Activated naive CD4-positive, alpha-beta T cell treated with anti-CD3 and anti-CD28 coated beads, Interleukin-2, amount 10 ng/mL, durations not matched to agents 7 days and 5 days (primary cell): ENCODE results near the gene PLRG1.
"Not testable (repeated sequence)": the region's sequence is repeated elsewhere in the genome, so short reads cannot be mapped to it uniquely, and the experiment has no call there.

Experiments used
- CTCF ChIA-PET: fragments of 350-600 bp; sonication (Branson Sonifier 250); formaldehyde crosslinking; loops from one replicate; lab custom pipeline; 2021; ENCODE audit warnings: antibody characterized with exemption; lab: Charles Lee
- DNase-seq: peaks from one replicate; pipeline ENCODE4 v3.0.0-alpha.2; 2020
- H3K27ac Mint-ChIP-seq: one replicate; pipeline ENCODE4 v1.8.0; 2021; ENCODE audit warnings: mild to moderate bottlenecking, moderate library complexity, mixed read lengths
- H3K27me3 Mint-ChIP-seq: one replicate; pipeline ENCODE4 v1.8.0; 2021; ENCODE audit warnings: mild to moderate bottlenecking, mixed read lengths
- H3K36me3 Mint-ChIP-seq: one replicate; pipeline ENCODE4 v1.8.0; 2021; ENCODE audit warnings: mixed read lengths
- H3K4me1 Mint-ChIP-seq: one replicate; pipeline ENCODE4 v1.8.0; 2021; ENCODE audit warnings: mixed read lengths
- H3K4me3 Mint-ChIP-seq: one replicate; pipeline ENCODE4 v1.8.0; 2021; ENCODE audit warnings: mild to moderate bottlenecking, moderate library complexity, mixed read lengths
- H3K9me3 Mint-ChIP-seq: one replicate; pipeline ENCODE4 v1.8.0; 2021; ENCODE audit warnings: mixed read lengths

PLRG1 gene

GRCh38 chr4:154549894-154550790, at the start of gene PLRG1:
TSS of gene PLRG1 (minus strand) at chr4:154550400. CDS start at chr4:154550308, 92 bp downstream.
- Mint-ChIP-seq H3K27ac (peak within 1 kb of the TSS; percentile 93), H3K4me3 (peak within 1 kb of the TSS; percentile 95), H3K36me3 (peaks cover 11% of the 10 kb centered on the region), H3K4me1 (peaks cover 28% of the 10 kb centered on the region), H3K9me3 (no peaks in the 10 kb centered on the region), H3K27me3 (no peaks in the 10 kb centered on the region)
- peak; percentile 97 for DNase-seq
- CTCF ChIA-PET = interaction anchor here (0.6 to 6.9 kb wide), 7 partner anchors 9 to 195 kb away, joined by 4 to 95 read pairs (median 7); no protein-coding TSS in a partner anchor

DNA sequence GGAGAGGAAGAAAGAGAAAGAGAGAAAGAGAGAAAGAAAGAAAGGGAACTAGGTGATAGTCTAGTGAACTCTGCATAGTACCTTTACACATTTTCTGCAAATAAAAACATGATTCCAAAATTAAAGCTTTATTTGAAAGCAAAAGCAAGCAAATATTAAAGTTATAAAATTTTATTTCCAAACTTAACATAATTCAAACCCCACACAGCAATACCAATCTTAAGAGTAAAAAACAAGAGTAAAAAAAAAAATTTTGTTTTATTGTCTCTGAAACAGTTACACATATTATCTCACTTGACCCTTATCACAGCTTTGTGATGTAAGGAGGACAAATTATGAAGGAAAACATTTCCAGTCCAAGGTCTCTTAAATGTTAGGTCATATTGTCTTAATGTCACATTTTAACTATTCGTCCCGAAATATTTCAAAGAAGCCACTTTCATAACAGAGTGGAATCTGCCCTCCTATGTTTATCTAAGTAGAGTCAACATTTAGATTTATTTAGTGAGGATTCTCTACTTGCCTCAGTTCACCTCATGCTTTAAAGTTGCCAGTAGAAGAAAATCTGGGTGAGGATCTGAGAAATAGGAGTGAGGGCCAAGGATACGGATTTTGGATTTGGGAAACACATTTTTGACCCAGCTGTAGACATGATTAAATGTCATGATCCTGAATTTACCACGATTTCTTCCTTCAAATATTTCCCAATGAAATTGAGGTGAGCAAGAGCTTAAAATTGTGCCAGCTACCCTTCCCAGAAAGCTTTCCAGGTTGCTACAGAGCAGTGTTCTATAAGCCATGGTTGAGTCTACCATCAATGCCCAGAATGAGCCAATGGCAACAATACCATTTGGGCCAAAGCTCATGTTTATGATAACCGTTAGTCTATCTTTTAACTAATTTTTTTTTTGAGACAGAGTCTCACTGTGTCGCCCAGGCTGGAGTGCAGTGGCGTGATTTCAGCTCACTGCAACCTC, 47.9 kb upstream of the PLRG1 start:
- H3K27me3 Mint-ChIP-seq = peaks cover 9% of the 10 kb centered on the region
- DNase-seq = no peak
- H3K36me3 Mint-ChIP-seq = no peaks in the 10 kb centered on the region
- H3K4me1 Mint-ChIP-seq = no peaks in the 10 kb centered on the region
- H3K27ac Mint-ChIP-seq = peak overlapping the region; percentile 49
- no peak overlapping the region for H3K4me3 Mint-ChIP-seq
- CTCF ChIA-PET = no interaction called here
- H3K9me3 Mint-ChIP-seq = no peaks in the 10 kb centered on the region

GRCh38 chr4:154597281-154597680, 47.1 kb upstream of the PLRG1 start:
- H3K9me3 Mint-ChIP-seq, H3K4me1 Mint-ChIP-seq, H3K27ac Mint-ChIP-seq, DNase-seq, CTCF ChIA-PET, H3K4me3 Mint-ChIP-seq, H3K36me3 Mint-ChIP-seq, H3K27me3 Mint-ChIP-seq: not testable (repeated sequence)

GRCh38 chr4:154595807-154596206, 45.6 kb upstream of the PLRG1 start:
- Mint-ChIP-seq H3K4me1 (no peaks in the 10 kb centered on the region), H3K36me3 (no peaks in the 10 kb centered on the region), H3K9me3 (no peaks in the 10 kb centered on the region), H3K4me3 (no peak overlapping the region), H3K27me3 (peaks cover 8% of the 10 kb centered on the region), H3K27ac (no peak overlapping the region)
- CTCF ChIA-PET = interaction anchor here (0.7 kb wide), 1 partner anchor 11 kb away, joined by 4 read pairs; no protein-coding TSS in a partner anchor
- DNase-seq = no peak

DNA sequence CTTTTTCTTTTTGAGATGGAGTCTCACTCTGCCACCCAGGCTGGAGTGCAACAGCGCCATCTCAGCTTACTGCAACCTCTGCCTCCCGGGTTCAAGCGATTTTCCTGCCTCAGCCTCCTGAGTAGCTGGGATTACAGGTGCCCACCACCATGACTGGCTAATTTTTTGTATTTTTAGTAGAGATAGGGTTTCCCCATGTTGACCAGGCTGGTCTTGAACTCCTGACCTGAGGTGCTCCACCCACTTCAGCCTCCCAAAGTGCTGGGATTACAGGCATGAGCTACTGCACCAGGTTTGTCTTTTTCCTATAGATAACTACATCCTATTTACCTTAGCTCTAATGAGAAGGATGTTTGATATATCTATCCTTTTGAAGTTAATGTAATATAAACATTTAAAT, 44.1 kb upstream of the PLRG1 start:
- H3K4me3 Mint-ChIP-seq, H3K9me3 Mint-ChIP-seq, H3K36me3 Mint-ChIP-seq, DNase-seq, H3K27ac Mint-ChIP-seq, H3K4me1 Mint-ChIP-seq: not testable (repeated sequence)
- H3K27me3 Mint-ChIP-seq = peaks cover 14% of the 10 kb centered on the region
- CTCF ChIA-PET = interaction anchor here (0.9 to 1.1 kb wide), 2 partner anchors 13 to 25 kb away, joined by 3 read pairs; no protein-coding TSS in a partner anchor

- Mint-ChIP-seq H3K27me3 (peaks cover 18% of the 10 kb centered on the region), H3K4me3 (no peak overlapping the region), H3K36me3 (no peaks in the 10 kb centered on the region), H3K9me3 (no peaks in the 10 kb centered on the region), H3K27ac (no peak overlapping the region), H3K4me1 (no peaks in the 10 kb centered on the region)
- DNase-seq = no peak
- CTCF ChIA-PET = interaction anchor here (0.9 to 1.4 kb wide), 3 partner anchors 13 to 41 kb away, joined by 3 to 4 read pairs (median 3); no protein-coding TSS in a partner anchor
These were observed 43.7 kb upstream of the PLRG1 start for GRCh38 chr4:154593868-154594267.

GRCh38 chr4:154591890-154592289, 41.7 kb upstream of the PLRG1 start:
- Mint-ChIP-seq H3K4me3 (no peak overlapping the region), H3K27ac (no peak overlapping the region), H3K9me3 (no peaks in the 10 kb centered on the region), H3K36me3 (no peaks in the 10 kb centered on the region), H3K4me1 (no peaks in the 10 kb centered on the region), H3K27me3 (peaks cover 13% of the 10 kb centered on the region)
- DNase-seq = no peak
- CTCF ChIA-PET = no interaction called here

DNA sequence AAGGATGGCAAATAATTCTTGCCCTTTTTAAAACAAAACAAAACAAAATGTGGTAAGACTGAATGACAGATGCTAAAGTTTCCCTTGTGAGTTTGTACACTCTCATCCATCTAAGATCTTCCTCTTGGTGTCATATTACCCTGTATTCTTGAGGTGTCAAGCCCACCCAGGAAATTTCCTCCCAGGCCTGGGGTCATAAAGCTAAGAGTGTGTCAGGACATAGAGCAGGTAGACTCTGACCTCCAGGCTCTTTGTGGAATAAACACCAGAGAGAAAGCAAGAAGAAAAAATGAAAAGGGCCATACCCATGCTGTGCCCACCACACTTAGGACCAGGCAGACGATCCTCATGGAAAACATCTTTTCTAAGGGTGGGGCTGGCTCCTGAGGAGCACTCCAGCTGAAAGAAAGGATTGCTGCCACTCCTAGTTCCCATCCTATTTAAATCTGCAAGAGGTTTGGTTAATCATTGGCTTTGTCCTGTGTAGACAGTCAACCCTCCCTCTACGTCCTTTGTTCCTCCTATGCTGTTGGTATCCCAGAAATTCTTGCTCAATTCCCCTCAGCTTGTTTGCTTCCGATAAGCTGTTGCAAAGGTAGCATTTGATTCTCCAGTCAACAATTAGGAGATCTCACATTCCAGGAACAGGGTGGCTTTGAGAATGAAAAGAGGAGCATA, 40.3 kb upstream of the PLRG1 start, which contains the start of gene FGA:
Gene FGA (minus strand): TSS at position 414 of the 678 bp plus-strand sequence. CDS start 55 bp downstream, at position 359.
- no peaks in the 10 kb centered on the region for H3K4me1 Mint-ChIP-seq
- H3K36me3 Mint-ChIP-seq = no peaks in the 10 kb centered on the region
- H3K9me3 Mint-ChIP-seq = no peaks in the 10 kb centered on the region
- H3K4me3 Mint-ChIP-seq = no peak within 1 kb of the TSS
- H3K27ac Mint-ChIP-seq = no peak within 1 kb of the TSS
- no peak for DNase-seq
- H3K27me3 Mint-ChIP-seq = peaks cover 19% of the 10 kb centered on the region
- CTCF ChIA-PET = no interaction called here

DNA sequence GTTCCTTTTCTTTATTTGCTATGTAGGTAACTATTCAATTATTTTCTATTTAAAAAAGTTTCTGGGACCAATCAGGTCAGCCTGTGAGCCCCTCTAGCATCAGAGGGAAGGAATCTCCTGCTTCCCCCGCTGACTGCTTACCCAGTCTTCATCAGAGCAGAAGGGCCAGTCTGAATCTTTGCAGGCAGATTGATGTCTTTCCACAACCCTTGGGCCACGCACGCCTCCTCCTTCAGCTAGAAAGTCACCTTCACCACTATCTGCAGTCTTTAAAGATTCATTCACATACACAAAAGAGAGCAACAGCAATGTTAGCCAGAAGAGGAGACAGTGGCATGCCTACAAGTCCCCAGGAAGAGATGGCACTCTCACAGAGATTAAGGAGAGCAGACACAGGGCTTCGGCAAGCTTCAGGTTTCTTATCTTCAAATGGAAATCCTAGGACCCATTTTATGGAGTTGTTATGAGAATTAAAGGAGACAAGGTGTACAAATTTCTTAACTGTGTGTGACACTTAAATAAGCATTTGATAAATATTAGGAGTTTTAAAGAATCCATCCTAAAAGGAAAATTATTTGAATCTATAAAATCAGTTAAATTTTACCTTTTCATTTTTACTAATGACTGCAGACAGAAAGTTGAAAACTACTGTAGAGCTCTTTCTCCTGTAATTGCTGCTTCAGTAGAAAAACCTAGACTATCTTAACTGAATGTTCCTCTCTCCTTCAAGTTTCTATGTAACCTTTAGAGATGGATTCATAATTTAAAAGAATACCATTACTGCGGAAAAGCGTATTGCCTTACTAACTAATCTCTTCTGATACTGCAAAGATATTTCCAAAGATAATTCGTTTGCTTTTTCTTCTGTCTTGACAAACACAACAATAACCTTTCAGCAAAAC, 39.3 kb upstream of the PLRG1 start:
- H3K4me3 Mint-ChIP-seq = no peak overlapping the region
- H3K4me1 Mint-ChIP-seq = no peaks in the 10 kb centered on the region

DNA sequence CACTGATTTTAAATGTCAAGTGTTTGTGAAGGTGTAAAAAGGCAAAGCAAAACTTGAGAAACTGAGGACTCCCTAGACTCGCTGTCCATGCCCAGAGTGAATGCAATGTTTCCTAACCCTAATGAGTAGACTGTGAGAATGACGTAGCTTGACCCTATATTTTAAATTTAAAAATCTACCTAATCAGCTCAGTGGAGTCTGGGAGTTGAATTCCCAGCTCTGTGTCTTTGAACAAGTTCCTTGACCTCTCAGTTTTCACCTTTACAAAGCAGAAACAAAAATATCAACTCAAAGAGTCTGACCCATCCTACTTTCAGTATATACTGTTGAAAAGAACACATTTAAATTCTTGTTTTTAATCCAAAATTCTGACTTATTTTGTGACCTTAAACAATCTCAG, 38.0 kb upstream of the PLRG1 start:
- H3K9me3 Mint-ChIP-seq = no peaks in the 10 kb centered on the region
- H3K27me3 Mint-ChIP-seq = peaks cover 20% of the 10 kb centered on the region
- H3K27ac Mint-ChIP-seq = no peak overlapping the region
- H3K4me3 Mint-ChIP-seq = no peak overlapping the region
- H3K36me3 Mint-ChIP-seq = no peaks in the 10 kb centered on the region
- H3K4me1 Mint-ChIP-seq = no peaks in the 10 kb centered on the region
- CTCF ChIA-PET = interaction anchor here (0.5 to 2.4 kb wide), 3 partner anchors 15 to 787 kb away, joined by 3 to 5 read pairs (median 3); no protein-coding TSS in a partner anchor
- DNase-seq = no peak

More for the DNA sequence above, 39.3 kb upstream of the PLRG1 start:
- no peak for DNase-seq
- Mint-ChIP-seq H3K36me3 (no peaks in the 10 kb centered on the region), H3K9me3 (no peaks in the 10 kb centered on the region), H3K27ac (no peak overlapping the region), H3K27me3 (peaks cover 19% of the 10 kb centered on the region)
- CTCF ChIA-PET = no interaction called here

GRCh38 chr4:154586296-154587033, 36.3 kb upstream of the PLRG1 start:
- no peak overlapping the region for H3K4me3 Mint-ChIP-seq
- CTCF ChIA-PET = interaction anchor here (2.4 kb wide), 1 partner anchor 28 kb away, joined by 5 read pairs; no protein-coding TSS in a partner anchor
- H3K36me3 Mint-ChIP-seq = no peaks in the 10 kb centered on the region
- peaks cover 24% of the 10 kb centered on the region for H3K27me3 Mint-ChIP-seq
- H3K9me3 Mint-ChIP-seq = no peaks in the 10 kb centered on the region
- DNase-seq = no peak
- H3K27ac Mint-ChIP-seq = no peak overlapping the region
- no peaks in the 10 kb centered on the region for H3K4me1 Mint-ChIP-seq

DNA sequence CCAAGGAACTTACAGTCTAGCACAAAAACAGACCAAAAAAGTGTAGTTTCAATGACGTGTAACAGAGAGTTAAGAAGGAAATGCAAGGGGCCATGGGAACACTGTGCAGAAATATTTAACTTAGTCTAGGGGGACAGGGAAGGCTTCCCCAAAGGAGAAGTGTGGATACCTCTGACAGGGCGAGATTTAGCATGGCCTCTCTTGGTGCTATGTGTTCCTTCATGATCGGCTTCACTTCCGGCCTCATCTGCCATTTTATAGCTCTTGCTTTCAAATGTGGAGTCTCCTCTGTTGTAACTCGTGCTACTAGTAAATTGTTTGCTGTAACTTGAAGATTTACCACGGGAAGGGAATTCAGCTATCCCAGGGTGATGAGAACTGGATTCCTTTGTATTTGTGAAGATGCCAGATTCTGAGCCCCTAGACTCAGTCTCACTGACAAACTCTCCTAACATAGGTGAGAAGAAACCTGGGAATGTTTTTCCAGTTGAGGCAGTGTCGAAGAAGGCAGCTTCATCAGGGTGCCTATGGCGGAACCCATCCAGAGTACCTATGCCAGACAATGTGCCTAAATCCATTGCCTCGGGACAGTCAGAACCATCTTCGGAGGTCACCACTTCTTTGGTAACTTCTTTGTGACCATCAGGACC, 35.3 kb upstream of the PLRG1 start:
- no peak for DNase-seq
- H3K27me3 Mint-ChIP-seq = peaks cover 23% of the 10 kb centered on the region
- no peaks in the 10 kb centered on the region for H3K9me3 Mint-ChIP-seq
- CTCF ChIA-PET = interaction anchor here (0.8 kb wide), 1 partner anchor 11 kb away, joined by 4 read pairs; no protein-coding TSS in a partner anchor
- no peak overlapping the region for H3K27ac Mint-ChIP-seq
- H3K4me1 Mint-ChIP-seq = no peaks in the 10 kb centered on the region
- H3K4me3 Mint-ChIP-seq = no peak overlapping the region
- H3K36me3 Mint-ChIP-seq = no peaks in the 10 kb centered on the region
